ENCODE measurements around the gene CDH23. TPM values are rescaled to one million over a fixed set of nuclear protein-coding genes. Genes with fewer than 3 reads are reported as not detected.

The CDH23 gene
- total RNA-seq, 1 experiment from 2014 or later, result not detected

DNA sequence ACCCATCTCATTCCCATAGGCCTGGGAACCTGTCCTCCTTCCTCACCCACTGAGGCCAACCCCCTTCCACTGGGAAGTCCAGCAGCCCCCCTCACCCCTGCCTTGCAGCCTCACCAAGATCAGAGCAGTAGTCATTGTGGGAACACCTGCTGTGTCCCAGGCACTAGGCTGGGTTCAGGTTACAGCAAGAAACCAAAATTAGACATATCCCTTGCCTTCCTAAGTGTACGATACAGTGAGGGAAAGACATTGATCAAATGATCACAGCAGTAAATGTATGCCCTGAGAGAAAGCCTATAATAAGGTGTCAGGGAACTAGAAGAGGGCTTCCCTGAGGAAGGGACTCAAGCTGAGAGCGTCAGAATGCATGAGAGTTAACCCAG, 339.8 kb downstream of the CDH23 start:
- Histone ChIP-seq H3K4me1 (ENCODE audit: insufficient read depth, low read length) (no peaks in the 10 kb centered on the region), H3K9me3 (ENCODE audit: low read length) (no peaks in the 10 kb centered on the region), H3K79me2 (ENCODE audit: low read length) (no peaks in the 10 kb centered on the region), H3F3A (ENCODE audit: low read length, unreplicated experiment) (no peaks in the 10 kb centered on the region), H4K20me1 (ENCODE audit: low read length) (no peaks in the 10 kb centered on the region), H3K9ac (ENCODE audit: low read length) (no peak overlapping the region), H2AFZ (ENCODE audit: low read length) (no peak overlapping the region), H3K9me2 (replicated peaks; ENCODE audit: low read length) (no peaks in the 10 kb centered on the region), H3K27me3 (ENCODE audit: low read length) (no peaks in the 10 kb centered on the region), H3K4me3 (ENCODE audit: low read length) (no peak overlapping the region), H3K27ac (ENCODE audit: low read length) (no peak overlapping the region), H3K36me3 (ENCODE audit: low read depth, low read length) (no peaks in the 10 kb centered on the region), H3K4me2 (ENCODE audit: low read length) (no peak overlapping the region)
- ChIA-PET CTCF (no interaction called here), POLR2A (ENCODE audit: unreplicated experiment) (no interaction called here)
- BruUV-seq (replicated peaks), result no TSS peak
- intact Hi-C loops (cut with micrococcal nuclease), result no loop called here
- TF ChIP-seq EZH2 (IDR thresholded peaks at IDR 0.05; ENCODE audit: low read length, unreplicated experiment) (no peak), EZH2phosphoT487 (IDR thresholded peaks at IDR 0.05; ENCODE audit: borderline replicate concordance, low read length) (no peak), CTCF (conservative IDR thresholded peaks at IDR 0.05; ENCODE audit: low read depth, low read length) (no peak)
- ATAC-seq, result no peak
- no peak for DNase-seq

GRCh38 chr10:71737001-71737833, 340.5 kb downstream of the CDH23 start:
- CTCF ChIA-PET, result no interaction called here
- Histone ChIP-seq H3K4me3 (ENCODE audit: low read length) (no peak overlapping the region), H3K36me3 (ENCODE audit: low read depth, low read length) (no peaks in the 10 kb centered on the region), H3K27me3 (ENCODE audit: low read length) (no peaks in the 10 kb centered on the region), H3K9me2 (replicated peaks; ENCODE audit: low read length) (no peaks in the 10 kb centered on the region), H3K9me3 (ENCODE audit: low read length) (no peaks in the 10 kb centered on the region), H2AFZ (ENCODE audit: low read length) (no peak overlapping the region), H3K9ac (ENCODE audit: low read length) (no peak overlapping the region), H3K4me1 (ENCODE audit: insufficient read depth, low read length) (no peaks in the 10 kb centered on the region), H3F3A (ENCODE audit: low read length, unreplicated experiment) (no peaks in the 10 kb centered on the region), H3K79me2 (ENCODE audit: low read length) (no peaks in the 10 kb centered on the region), H3K4me2 (ENCODE audit: low read length) (no peak overlapping the region), H3K27ac (ENCODE audit: low read length) (no peak overlapping the region), H4K20me1 (ENCODE audit: low read length) (no peaks in the 10 kb centered on the region)
- DNase-seq, result no peak
- ATAC-seq, result no peak
- POLR2A ChIA-PET (ENCODE audit: unreplicated experiment), result no interaction called here
- no peak for TF ChIP-seq EZH2 (IDR thresholded peaks at IDR 0.05; ENCODE audit: low read length, unreplicated experiment)
- TF ChIP-seq EZH2phosphoT487 (IDR thresholded peaks at IDR 0.05; ENCODE audit: borderline replicate concordance, low read length), result no peak
- TF ChIP-seq CTCF (conservative IDR thresholded peaks at IDR 0.05; ENCODE audit: low read depth, low read length), result no peak
- no TSS peak for BruUV-seq (replicated peaks)
- intact Hi-C loops (cut with micrococcal nuclease), result no loop called here

GRCh38 chr10:71737834-71738197, 341.1 kb downstream of the CDH23 start:
- ChIA-PET POLR2A (ENCODE audit: unreplicated experiment) (no interaction called here), CTCF (no interaction called here)
- ATAC-seq, result no peak
- no peaks in the 10 kb centered on the region for H3F3A ChIP-seq (ENCODE audit: low read length, unreplicated experiment)
- H3K9ac ChIP-seq (ENCODE audit: low read length), result no peak overlapping the region
- H2AFZ ChIP-seq (ENCODE audit: low read length), result no peak overlapping the region
- H3K4me1 ChIP-seq (ENCODE audit: insufficient read depth, low read length), result no peaks in the 10 kb centered on the region
- no peaks in the 10 kb centered on the region for H3K27me3 ChIP-seq (ENCODE audit: low read length)
- no peak overlapping the region for H3K27ac ChIP-seq (ENCODE audit: low read length)
- no peak for DNase-seq
- no peak overlapping the region for H3K4me2 ChIP-seq (ENCODE audit: low read length)
- H3K36me3 ChIP-seq (ENCODE audit: low read depth, low read length), result no peaks in the 10 kb centered on the region
- H3K79me2 ChIP-seq (ENCODE audit: low read length), result no peaks in the 10 kb centered on the region
- no TSS peak for BruUV-seq (replicated peaks)
- H3K9me3 ChIP-seq (ENCODE audit: low read length), result no peaks in the 10 kb centered on the region
- TF ChIP-seq EZH2 (IDR thresholded peaks at IDR 0.05; ENCODE audit: low read length, unreplicated experiment), result no peak
- TF ChIP-seq CTCF (conservative IDR thresholded peaks at IDR 0.05; ENCODE audit: low read depth, low read length), result no peak
- TF ChIP-seq EZH2phosphoT487 (IDR thresholded peaks at IDR 0.05; ENCODE audit: borderline replicate concordance, low read length), result no peak
- no peak overlapping the region for H3K4me3 ChIP-seq (ENCODE audit: low read length)
- H3K9me2 ChIP-seq (replicated peaks; ENCODE audit: low read length), result no peaks in the 10 kb centered on the region
- H4K20me1 ChIP-seq (ENCODE audit: low read length), result no peaks in the 10 kb centered on the region
- intact Hi-C loops (cut with micrococcal nuclease), result no loop called here
